Ovary (tissue), 9 donors: Measurements from ENCODE around the gene ZKSCAN1. TPM values are rescaled to one million over a fixed set of nuclear protein-coding genes. Genes with fewer than 3 reads are reported as not detected.

Experiments used
- DNase-seq, 5 donors: peaks; one replicate each; pipeline ENCODE4 v3.0.0-alpha.2; 2019 to 2020
- H3K27ac ChIP-seq, 2 donors: fragments of 200-600 bp; one replicate each; pipeline versions ENCODE4 v1.5.1 to v1.8.0; 2019 to 2022
- H3K27me3 ChIP-seq: fragments of 200-600 bp; one replicate; pipeline ENCODE4 v1.8.0; 2022
- H3K36me3 ChIP-seq: fragments of 200-600 bp; sonication (generic); one replicate; pipeline ENCODE4 v1.5.1; 2019
- H3K4me1 ChIP-seq: one replicate; pipeline ENCODE4 v1.8.1; 2013; ENCODE audit warnings: mild to moderate bottlenecking, moderate library complexity; ENCODE audit not compliant: insufficient read depth
- H3K4me3 ChIP-seq: fragments of 200-600 bp; sonication (generic); one replicate; pipeline ENCODE4 v1.5.1; 2017
- H3K9me3 ChIP-seq, 2 donors: fragments of 200-600 bp in 1 of 2; sonication (generic) in 1 of 2; one replicate each; pipeline versions ENCODE4 v1.5.1 to v1.8.1; 2013 to 2019; ENCODE audit warnings: mild to moderate bottlenecking in 1 of 2, moderate library complexity in 1 of 2
- CTCF ChIP-seq, 3 donors: fragments of 450-650 bp in 2 of 3; fragments of 200-600 bp in 1 of 3; IDR thresholded peaks; one replicate each; pipeline versions ENCODE4 v1.5.1 to v1.8.0; 2016 to 2022; ENCODE audit warnings: antibody characterized with exemption in 3 of 3, mild to moderate bottlenecking in 1 of 3
- EP300 ChIP-seq: sonication (generic); formaldehyde crosslinking; IDR thresholded peaks from one replicate; pipeline ENCODE4 v1.6.1; 2017; ENCODE audit warnings: antibody characterized with exemption
- POLR2A ChIP-seq: fragments of 450-650 bp; IDR thresholded peaks from one replicate; pipeline ENCODE4 v1.6.1; 2017; ENCODE audit warnings: antibody characterized with exemption, mild to moderate bottlenecking, moderate library complexity
- WGBS, 3 donors: extraction: QIAGEN DNeasy Blood & Tissue Kit in 1 of 3; methylation state at CpG; one replicate each; pipeline versions ENCODE4 v1.1.5 to v1.1.7; 2013 to 2017; 5-methylcytosine and 5-hydroxymethylcytosine counted together
- intact Hi-C, 4 donors: fragments of 100-400 bp; cut with DNase I; formaldehyde crosslinking; loops; one replicate each; pipeline versions ENCODE4 v1.11.0 to v1.15.1; 2022 to 2023
- polyA plus RNA-seq, 2 donors: library from polyadenylated mRNA; stranded (reverse); fragments of 200-250 nt in 1 of 2; fragments of 350-450 nt in 1 of 2; fragmentation: Illumina TruSeq in 1 of 2; extraction: RNeasy Lipid Tissue Mini Kit (QIAGEN cat#74804) in 1 of 2; gene quantifications; one replicate each; pipeline ENCODE4 v1.2.3, GENCODE V29; 2013 to 2014
- total RNA-seq, 7 donors: library from RNA; depleted of rRNA in 2 of 7; stranded (reverse); fragments of >200 nt in 2 of 7; fragmentation: NEBNext Ultra II Directional in 3 of 7; extraction: Animal tissue kit (Norgen Biotek cat#: 25700) in 3 of 7; gene quantifications; one replicate each; pipeline versions ENCODE4 v1.1.0 to v1.2.4, GENCODE V29; 2016 to 2023
- donor health status: DM: no; HTN: no; CAD: no; lungs with moderate emphysema.
- donor health status: DM: no; HTN: no; CAD: no.
- donor health status: Bipolar disorder and iron deficiency.
- donor health status: DM: yes; HTN: yes; CAD: no.
- donor health status: DM: no; HTN: no; CAD: no.
- donor health status: DM: yes; HTN: yes; CAD: no.

Gene ZKSCAN1
- total and polyA plus RNA-seq, 9 donors: 14.2 to 90.7 (median 73.5) TPM

GRCh38 chr7:100069991-100070390 lies 54.6 kb downstream of the ZKSCAN1 start:
- Histone ChIP-seq H3K27ac (no peak overlapping the region), H3K4me3 (no peak overlapping the region), H3K36me3 (peaks cover 15% of the 10 kb centered on the region), H3K27me3 (no peaks in the 10 kb centered on the region), H3K4me1 (peaks cover 5% of the 10 kb centered on the region), H3K9me3 (peaks cover 6 to 27% of the 10 kb centered on the region in 2 donors)
- 96 to 97% (median 97%) methylated on average over 5 of the region's 5 CpGs for WGBS, 3 donors
- intact Hi-C loops: no loop called here
- no peak for TF ChIP-seq CTCF (IDR thresholded peaks at IDR 0.05)
- no peak for TF ChIP-seq EP300
- no peak for TF ChIP-seq POLR2A
- no peak for DNase-seq

- Histone ChIP-seq H3K9me3 (peaks cover 6 to 27% of the 10 kb centered on the region in 2 donors), H3K27ac (no peak overlapping the region), H3K27me3 (no peaks in the 10 kb centered on the region), H3K36me3 (peaks cover 15% of the 10 kb centered on the region), H3K4me3 (no peak overlapping the region), H3K4me1 (no peaks in the 10 kb centered on the region)
- WGBS, 3 donors: 97 to 98% (median 98%) methylated on average over 11 of the region's 11 CpGs
- DNase-seq: no peak
- TF ChIP-seq CTCF (IDR thresholded peaks at IDR 0.05): no peak
- no peak for TF ChIP-seq POLR2A
- no peak for TF ChIP-seq EP300
- intact Hi-C loops: no loop called here
Observed at GRCh38 chr7:100071018-100071723, 55.8 kb downstream of the ZKSCAN1 start.

- Histone ChIP-seq H3K27me3 (no peaks in the 10 kb centered on the region), H3K36me3 (peaks cover 15% of the 10 kb centered on the region), H3K4me1 (no peaks in the 10 kb centered on the region), H3K27ac (no peak overlapping the region), H3K4me3 (no peak overlapping the region), H3K9me3 (peaks cover 6 to 27% of the 10 kb centered on the region in 2 donors)
- TF ChIP-seq EP300 (no peak), POLR2A (no peak), CTCF (IDR thresholded peaks at IDR 0.05) (no peak)
- 96 to 98% (median 97%) methylated on average over 10 of the region's 10 CpGs for WGBS, 3 donors
- intact Hi-C loops: no loop called here
- DNase-seq: no peak
Observed at GRCh38 chr7:100072462-100072861, 57.1 kb downstream of the ZKSCAN1 start.

GRCh38 chr7:100074841-100075240 lies 59.4 kb downstream of the ZKSCAN1 start:
- no peak for TF ChIP-seq EP300
- no peak for TF ChIP-seq CTCF (IDR thresholded peaks at IDR 0.05)
- no peak for TF ChIP-seq POLR2A
- WGBS, 3 donors: 86 to 96% (median 95%) methylated on average over 7 of the region's 7 CpGs
- peaks cover 15% of the 10 kb centered on the region for H3K36me3 ChIP-seq

More at GRCh38 chr7:100074841-100075240, 59.4 kb downstream of the ZKSCAN1 start:
- DNase-seq: no peak
- H3K27me3 ChIP-seq: no peaks in the 10 kb centered on the region
- peaks cover 1% of the 10 kb centered on the region for H3K4me1 ChIP-seq
- H3K9me3 ChIP-seq: peaks cover 6 to 27% of the 10 kb centered on the region in 2 donors
- intact Hi-C loops: no loop called here
- H3K27ac ChIP-seq: no peak overlapping the region
- H3K4me3 ChIP-seq: no peak overlapping the region
